DOHH2 (cell line): Measurements from ENCODE around the gene KTI12.

Source experiments
- EZH2phosphoT487 ChIP-seq: fragments of 200-600 bp; sonication (generic); IDR thresholded peaks from 2 replicates; pipeline ENCODE4 v1.6.1; 2017; ENCODE audit warnings: borderline replicate concordance, mild to moderate bottlenecking, antibody characterized with exemption, low read length, moderate library complexity, mixed read lengths
- TF ChIP-seq, protein P1 (sequence below): fragments of 200-600 bp; sonication (generic); IDR thresholded peaks from one replicate; pipeline ENCODE4 v1.5.1; 2014; ENCODE audit warnings: antibody characterized with exemption, mild to moderate bottlenecking, low read depth, low read length; ENCODE audit not compliant: poor library complexity, severe bottlenecking

DNA sequence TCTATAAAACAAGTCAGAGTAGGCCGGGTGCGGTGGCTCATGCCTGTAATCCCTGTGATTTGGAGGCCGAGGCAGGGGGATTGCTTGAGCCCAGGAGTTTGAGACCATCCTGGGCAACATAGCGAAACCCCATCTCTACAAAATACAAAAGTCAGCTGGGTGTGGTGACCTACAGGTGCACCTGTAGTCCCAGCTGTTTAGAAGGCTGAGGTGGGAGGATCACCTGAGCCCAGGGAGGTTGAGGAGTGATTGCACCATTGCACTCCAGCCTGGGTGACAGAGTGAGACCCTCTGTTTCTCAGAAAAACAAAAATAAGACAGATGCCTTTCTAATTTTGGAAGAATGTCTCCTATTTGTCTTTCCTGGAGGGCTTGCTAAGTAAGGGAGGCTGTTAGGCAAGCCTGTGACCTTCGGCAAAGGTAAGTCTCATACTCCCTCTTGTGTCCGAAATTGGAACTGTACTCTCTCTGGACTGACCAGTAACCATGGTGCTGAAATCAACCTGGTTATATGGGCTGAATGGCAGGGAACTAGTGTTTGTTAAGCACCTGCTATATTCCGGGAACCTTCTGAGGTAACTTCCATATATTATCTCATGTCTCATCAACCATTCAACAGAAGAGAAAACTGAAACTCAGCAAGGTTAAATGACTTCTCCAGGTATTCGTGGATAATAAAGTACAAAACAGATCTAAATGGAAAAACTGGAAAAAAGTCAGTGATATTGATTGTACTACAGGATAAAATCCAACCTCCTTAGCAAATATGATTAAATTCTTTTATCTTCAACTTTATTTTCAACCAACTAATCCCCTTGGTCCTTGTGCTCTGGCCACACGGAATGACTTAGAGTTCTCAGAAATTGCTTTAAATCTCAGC, 31.3 kb downstream of the KTI12 start:
- TF ChIP-seq, protein P1, sequence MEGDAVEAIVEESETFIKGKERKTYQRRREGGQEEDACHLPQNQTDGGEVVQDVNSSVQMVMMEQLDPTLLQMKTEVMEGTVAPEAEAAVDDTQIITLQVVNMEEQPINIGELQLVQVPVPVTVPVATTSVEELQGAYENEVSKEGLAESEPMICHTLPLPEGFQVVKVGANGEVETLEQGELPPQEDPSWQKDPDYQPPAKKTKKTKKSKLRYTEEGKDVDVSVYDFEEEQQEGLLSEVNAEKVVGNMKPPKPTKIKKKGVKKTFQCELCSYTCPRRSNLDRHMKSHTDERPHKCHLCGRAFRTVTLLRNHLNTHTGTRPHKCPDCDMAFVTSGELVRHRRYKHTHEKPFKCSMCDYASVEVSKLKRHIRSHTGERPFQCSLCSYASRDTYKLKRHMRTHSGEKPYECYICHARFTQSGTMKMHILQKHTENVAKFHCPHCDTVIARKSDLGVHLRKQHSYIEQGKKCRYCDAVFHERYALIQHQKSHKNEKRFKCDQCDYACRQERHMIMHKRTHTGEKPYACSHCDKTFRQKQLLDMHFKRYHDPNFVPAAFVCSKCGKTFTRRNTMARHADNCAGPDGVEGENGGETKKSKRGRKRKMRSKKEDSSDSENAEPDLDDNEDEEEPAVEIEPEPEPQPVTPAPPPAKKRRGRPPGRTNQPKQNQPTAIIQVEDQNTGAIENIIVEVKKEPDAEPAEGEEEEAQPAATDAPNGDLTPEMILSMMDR = peak; percentile 89
- no peak for TF ChIP-seq EZH2phosphoT487
